ENCODE measurements around the gene LYPD5. TPM values are rescaled to one million over a fixed set of nuclear protein-coding genes. Genes with fewer than 3 reads are reported as not detected.
A peak's percentile ranks its signal among the peaks of the same experiment; 100 is the strongest.
"Not testable (repeated sequence)": the region's sequence is repeated elsewhere in the genome, so short reads cannot be mapped to it uniquely, and the experiment has no call there.

LYPD5 gene
- total RNA-seq, 1 donor from 2014 or later, result 0.27 TPM

GRCh38 chr19:43839139-43839538 is 36.9 kb upstream of the LYPD5 start:
- TF ChIP-seq CTCF (IDR thresholded peaks at IDR 0.05; ENCODE audit: unreplicated experiment), result no peak
- peaks cover 64% of the 10 kb centered on the region for H3K9me3 Mint-ChIP-seq

GRCh38 chr19:43826787-43827754 is 24.8 kb upstream of the LYPD5 start, which contains the start of gene ZNF283:
Gene ZNF283, plus strand, starts transcription at chr19:43827321. Its CDS starts 6,184 bp downstream, at chr19:43833505.
- H3K9me3 Mint-ChIP-seq, result peaks cover 10% of the 10 kb centered on the region
- peak; percentile 72 to 88 for DNase-seq (ENCODE audit: low spot score in 2 of 2, unreplicated experiment in 2 of 2)

More at GRCh38 chr19:43839139-43839538, 36.9 kb upstream of the LYPD5 start:
- no peak overlapping the region for H3K4me3 Mint-ChIP-seq
- peaks cover 83% of the 10 kb centered on the region for H3K36me3 Mint-ChIP-seq
- DNase-seq (ENCODE audit: low spot score in 2 of 2, unreplicated experiment in 2 of 2), result no peak
- H3K27me3 Mint-ChIP-seq (ENCODE audit: low read depth), result no peaks in the 10 kb centered on the region
- H3K27ac Mint-ChIP-seq, result no peak overlapping the region
- H3K4me1 Mint-ChIP-seq, result no peaks in the 10 kb centered on the region

DNA sequence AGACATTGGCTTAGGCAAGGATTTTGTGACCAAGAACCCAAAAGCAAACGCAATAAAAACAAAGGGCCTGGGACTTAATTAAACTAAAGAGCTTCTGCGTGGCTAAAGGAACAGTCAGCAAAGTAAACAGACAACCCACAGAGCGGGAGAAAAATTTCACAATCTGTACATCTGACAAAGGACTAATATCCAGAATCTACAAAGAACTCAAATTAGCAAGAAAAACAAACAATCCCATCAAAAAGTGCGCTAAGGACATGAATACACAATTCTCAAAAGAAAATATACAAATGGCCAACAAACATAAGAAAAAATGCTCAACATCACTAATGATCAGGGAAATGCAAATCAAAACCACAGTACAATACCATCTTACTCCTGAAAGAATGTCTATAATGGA is 22.3 kb upstream of the LYPD5 start:
- Mint-ChIP-seq H3K4me1 (peaks cover 12% of the 10 kb centered on the region), H3K27me3 (ENCODE audit: low read depth) (peaks cover 36% of the 10 kb centered on the region)
- H3K9me3 Mint-ChIP-seq; H3K4me3 Mint-ChIP-seq; H3K27ac Mint-ChIP-seq; DNase-seq (ENCODE audit: low spot score in 2 of 2, unreplicated experiment in 2 of 2); H3K36me3 Mint-ChIP-seq: not testable (repeated sequence)

More at GRCh38 chr19:43826787-43827754, 24.8 kb upstream of the LYPD5 start, which contains the start of gene ZNF283:
- H3K27ac Mint-ChIP-seq, result peak within 1 kb of the TSS; percentile 89
- H3K4me3 Mint-ChIP-seq, result peak within 1 kb of the TSS; percentile 93
- H3K27me3 Mint-ChIP-seq (ENCODE audit: low read depth), result peaks cover 19% of the 10 kb centered on the region
- no peak for TF ChIP-seq CTCF (IDR thresholded peaks at IDR 0.05; ENCODE audit: unreplicated experiment)
- peaks cover 12% of the 10 kb centered on the region for H3K4me1 Mint-ChIP-seq
- peaks cover 22% of the 10 kb centered on the region for H3K36me3 Mint-ChIP-seq

- not testable (repeated sequence) for H3K9me3 Mint-ChIP-seq; DNase-seq (ENCODE audit: low spot score in 2 of 2, unreplicated experiment in 2 of 2); H3K36me3 Mint-ChIP-seq; H3K27ac Mint-ChIP-seq; H3K4me3 Mint-ChIP-seq
- Mint-ChIP-seq H3K4me1 (peaks cover 12% of the 10 kb centered on the region), H3K27me3 (ENCODE audit: low read depth) (peaks cover 36% of the 10 kb centered on the region)
These were observed 21.6 kb upstream of the LYPD5 start for GRCh38 chr19:43823856-43824255.

- TF ChIP-seq CTCF (IDR thresholded peaks at IDR 0.05; ENCODE audit: unreplicated experiment), result no peak
- Mint-ChIP-seq H3K36me3 (no peaks in the 10 kb centered on the region), H3K4me1 (no peaks in the 10 kb centered on the region), H3K9me3 (peaks cover under 1% of the 10 kb centered on the region), H3K27me3 (ENCODE audit: low read depth) (peaks cover 47% of the 10 kb centered on the region), H3K4me3 (no peak overlapping the region), H3K27ac (no peak overlapping the region)
- DNase-seq (ENCODE audit: low spot score in 2 of 2, unreplicated experiment in 2 of 2), result no peak
These were observed 18.6 kb upstream of the LYPD5 start for GRCh38 chr19:43820884-43821215.

- Mint-ChIP-seq H3K27me3 (ENCODE audit: low read depth) (peaks cover 46% of the 10 kb centered on the region), H3K4me3 (no peak overlapping the region), H3K9me3 (no peaks in the 10 kb centered on the region), H3K4me1 (no peaks in the 10 kb centered on the region), H3K36me3 (no peaks in the 10 kb centered on the region), H3K27ac (no peak overlapping the region)
- TF ChIP-seq CTCF (IDR thresholded peaks at IDR 0.05; ENCODE audit: unreplicated experiment), result no peak
- DNase-seq (ENCODE audit: low spot score in 2 of 2, unreplicated experiment in 2 of 2), result no peak
These were observed 18.0 kb upstream of the LYPD5 start for GRCh38 chr19:43820098-43820883.
